ENCODE data around the gene FAM20C.
A peak's percentile ranks its signal among the peaks of the same experiment; 100 is the strongest.

Gene FAM20C

GRCh38 chr7:163298-163695 lies 29.1 kb upstream of the FAM20C start (continued):
- TF ChIP-seq ZNF362 (tag by site-specific recombination; IDR thresholded peaks at IDR 0.05) (no peak), TRIM28 (IDR thresholded peaks at IDR 0.05; ENCODE audit: borderline replicate concordance, low read length) (no peak)

GRCh38 chr7:163971-164881 lies 28.1 kb upstream of the FAM20C start:
- no peak overlapping the region for H3K4me3 ChIP-seq (ENCODE audit: low read depth, low read length)
- no peak overlapping the region for H3K27ac ChIP-seq (ENCODE audit: extremely low read depth, low read depth, low read length)
- ChIA-PET POLR2A (no interaction called here), CTCF (no interaction called here)
- H3K4me1 ChIP-seq (ENCODE audit: control insufficient read depth, insufficient read depth, low read length) = no peaks in the 10 kb centered on the region
- TF ChIP-seq ZNF530 (tag by site-specific recombination; IDR thresholded peaks at IDR 0.05; ENCODE audit: low read depth) = no peak
- TF ChIP-seq EGR2 (tag by site-specific recombination; IDR thresholded peaks at IDR 0.05; ENCODE audit: low read depth) = no peak
- no peak for TF ChIP-seq ZNF169 (tag by site-specific recombination; IDR thresholded peaks at IDR 0.05)
- no peak for TF ChIP-seq ZNF561 (tag by site-specific recombination; IDR thresholded peaks at IDR 0.05; ENCODE audit: borderline replicate concordance)
- TF ChIP-seq ZNF624 (tag by site-specific recombination; IDR thresholded peaks at IDR 0.05) = no peak
- no peaks in the 10 kb centered on the region for H3K36me3 ChIP-seq (ENCODE audit: control insufficient read depth in 2 of 2, insufficient read depth in 1 of 2, low read length in 2 of 2)
- H3K9me3 ChIP-seq (ENCODE audit: control insufficient read depth, insufficient read depth, low read depth, low read length) = no peaks in the 10 kb centered on the region

- CTCF ChIA-PET = no interaction called here
- Histone ChIP-seq H3K4me1 (ENCODE audit: control insufficient read depth, insufficient read depth, low read length) (no peaks in the 10 kb centered on the region), H3K9me3 (ENCODE audit: control insufficient read depth, insufficient read depth, low read depth, low read length) (no peaks in the 10 kb centered on the region), H3K4me3 (ENCODE audit: low read depth, low read length) (no peak overlapping the region), H3K36me3 (ENCODE audit: control insufficient read depth in 2 of 2, insufficient read depth in 1 of 2, low read length in 2 of 2) (no peaks in the 10 kb centered on the region), H3K27ac (ENCODE audit: extremely low read depth, low read depth, low read length) (no peak overlapping the region)
- TF ChIP-seq ZBTB48 (tag by site-specific recombination; IDR thresholded peaks at IDR 0.05) (no peak), SP2 (tag by site-specific recombination; IDR thresholded peaks at IDR 0.05) (0 out of 2 replicates have a peak, but pooled peaks have one; percentile 24), ZFHX2 (tag by site-specific recombination; conservative IDR thresholded peaks at IDR 0.05) (peak; percentile 24; the same call in 1 of the 2 replicates), EGR2 (tag by site-specific recombination; IDR thresholded peaks at IDR 0.05; ENCODE audit: low read depth) (peak; percentile 29; the same call in 1 of the 2 replicates), BCL11B (tag by site-specific recombination; IDR thresholded peaks at IDR 0.05; ENCODE audit: low read depth) (no peak), ZNF266 (tag by site-specific recombination; IDR thresholded peaks at IDR 0.05; ENCODE audit: low read depth) (no peak)
- POLR2A ChIA-PET = no interaction called here
These were observed 27.3 kb upstream of the FAM20C start for GRCh38 chr7:164882-165660.

GRCh38 chr7:165661-166337 lies 26.6 kb upstream of the FAM20C start:
- H3K4me1 ChIP-seq (ENCODE audit: control insufficient read depth, insufficient read depth, low read length) = no peaks in the 10 kb centered on the region

More at GRCh38 chr7:165661-166337, 26.6 kb upstream of the FAM20C start:
- TF ChIP-seq ZNF223 (tag by site-specific recombination; IDR thresholded peaks at IDR 0.05) = no peak
- TF ChIP-seq ZNF366 (tag by site-specific recombination; conservative IDR thresholded peaks at IDR 0.05) = peak; percentile 43; the same call in 1 of the 2 replicates
- Histone ChIP-seq H3K36me3 (ENCODE audit: control insufficient read depth in 2 of 2, insufficient read depth in 1 of 2, low read length in 2 of 2) (no peaks in the 10 kb centered on the region), H3K27ac (ENCODE audit: extremely low read depth, low read depth, low read length) (no peak overlapping the region), H3K4me3 (ENCODE audit: low read depth, low read length) (no peak overlapping the region), H3K9me3 (ENCODE audit: control insufficient read depth, insufficient read depth, low read depth, low read length) (no peaks in the 10 kb centered on the region)
- CTCF ChIA-PET = no interaction called here
- POLR2A ChIA-PET = no interaction called here
